ENCODE data around the gene DMRT1.

The DMRT1 gene
- total RNA-seq = 0 reads per million in 2 experiments

DNA sequence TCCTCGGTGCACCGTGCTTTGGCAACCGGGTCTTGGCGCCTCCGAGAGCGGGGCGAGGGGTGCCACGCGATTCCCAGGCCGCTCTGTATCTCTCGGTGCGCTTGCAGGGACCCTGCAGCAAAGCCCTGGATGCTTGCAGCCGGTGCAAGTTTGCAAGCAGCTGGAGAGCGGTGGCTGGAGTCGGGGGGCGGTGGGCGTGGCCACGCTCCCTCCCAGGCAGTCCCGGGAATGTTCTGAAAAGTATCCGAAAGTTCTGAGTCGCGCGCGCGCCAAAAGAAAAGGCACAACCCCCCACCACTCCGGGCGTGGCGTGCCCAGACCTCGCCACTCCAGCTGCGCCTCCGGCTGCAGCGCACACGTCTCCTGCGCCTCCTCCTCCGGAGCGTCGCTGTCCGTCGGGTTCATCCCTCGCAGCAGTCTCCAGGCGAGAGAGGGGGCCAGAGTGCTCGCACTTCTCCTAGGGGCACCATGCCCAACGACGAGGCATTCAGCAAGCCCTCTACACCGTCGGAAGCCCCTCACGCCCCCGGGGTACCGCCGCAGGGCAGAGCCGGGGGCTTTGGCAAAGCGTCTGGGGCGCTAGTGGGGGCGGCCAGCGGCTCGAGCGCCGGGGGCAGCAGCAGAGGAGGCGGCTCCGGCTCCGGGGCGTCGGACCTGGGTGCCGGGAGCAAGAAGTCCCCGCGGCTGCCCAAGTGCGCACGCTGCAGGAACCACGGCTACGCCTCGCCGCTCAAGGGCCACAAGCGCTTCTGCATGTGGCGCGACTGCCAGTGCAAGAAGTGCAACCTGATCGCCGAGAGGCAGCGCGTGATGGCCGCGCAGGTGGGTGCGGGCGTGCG is at the start of gene DMRT1:
Gene DMRT1 (plus strand): TSS at position 327 of the 839 bp plus-strand sequence. CDS start 142 bp downstream, at position 469.
- no peak for DNase-seq (ENCODE audit: low read depth)

DNA sequence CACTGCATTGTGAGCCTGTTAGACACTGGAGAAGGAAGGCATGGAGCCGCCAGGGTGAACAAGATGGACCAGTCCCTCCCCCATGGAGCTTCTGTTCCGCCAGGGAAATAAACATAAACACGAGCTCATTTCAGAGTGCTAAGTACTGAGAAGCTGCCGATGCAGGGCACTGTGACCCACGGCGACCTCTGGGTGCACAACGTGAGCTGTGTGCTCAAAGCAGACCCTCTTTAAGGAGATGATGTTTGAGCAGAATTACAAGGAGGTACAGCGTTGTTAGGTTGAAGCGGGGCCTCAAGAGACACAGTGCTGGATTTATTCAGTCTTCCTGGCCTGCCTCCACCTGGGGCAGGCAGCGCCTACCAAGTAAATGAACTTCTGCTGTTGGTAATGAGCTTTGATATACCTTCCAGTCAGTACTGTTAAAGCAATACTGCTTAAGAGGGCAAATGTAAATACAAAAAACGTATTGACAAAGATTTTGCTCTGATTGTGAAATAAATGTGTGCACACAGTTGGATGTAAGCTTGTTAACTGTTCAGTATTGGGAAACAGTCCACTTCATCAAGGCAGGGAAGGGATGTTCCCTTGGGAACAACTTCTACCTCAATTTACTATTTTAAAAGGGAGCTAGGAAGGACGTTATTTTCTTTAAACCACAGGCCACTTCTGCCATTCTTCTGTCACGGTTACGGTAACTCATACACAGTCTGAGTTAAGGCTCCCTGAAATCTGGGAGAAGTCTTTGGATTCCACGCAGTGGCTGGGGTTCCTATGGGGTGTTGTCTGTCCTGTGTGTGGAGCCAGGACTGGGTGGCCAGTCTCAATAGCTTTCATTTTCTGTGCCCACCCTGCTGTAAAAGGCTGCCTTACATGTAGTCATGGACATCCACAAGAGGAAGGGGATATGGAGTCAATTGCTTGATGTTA is 48.9 kb upstream of the DMRT1 start:
- DNase-seq (ENCODE audit: low read depth) = no peak

DNA sequence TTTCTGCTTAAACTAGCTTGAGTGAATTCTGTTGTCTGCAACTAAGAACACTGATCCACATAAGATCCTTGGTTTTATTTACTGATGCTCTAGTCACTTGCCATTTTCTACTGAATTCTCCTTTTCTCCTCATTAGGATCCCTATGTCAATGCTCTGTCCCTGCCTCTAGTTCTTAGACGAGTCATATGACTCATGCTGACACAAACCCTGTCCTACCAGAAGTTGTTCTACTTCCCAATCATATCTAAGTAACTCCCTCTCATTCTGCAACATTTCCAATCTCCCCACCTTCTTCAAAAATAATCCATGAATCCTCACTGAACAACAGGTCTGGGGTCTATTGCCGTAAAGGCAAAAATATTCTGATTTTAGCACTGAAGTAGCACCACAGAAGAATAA is 47.1 kb upstream of the DMRT1 start:
- no peak for DNase-seq (ENCODE audit: low read depth)

DNA sequence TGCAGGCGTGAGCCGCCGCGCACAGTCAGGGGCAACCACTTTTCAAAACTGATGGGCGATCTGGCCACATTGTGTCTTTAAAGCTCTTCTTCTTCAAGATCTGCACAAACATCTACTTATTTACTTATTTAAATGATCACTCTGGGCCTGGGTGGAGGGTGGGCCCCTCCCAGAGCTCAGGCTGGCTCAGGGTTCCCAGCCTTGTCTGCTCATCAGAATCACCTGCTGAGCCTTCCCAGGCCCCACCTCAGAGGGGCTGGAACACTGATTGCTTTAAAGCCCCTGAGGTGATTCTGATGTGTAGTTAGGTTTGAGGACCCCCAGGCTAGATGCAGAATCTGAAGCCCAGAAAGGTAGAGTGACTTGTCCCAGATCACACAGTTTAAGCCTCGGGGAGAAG is 45.6 kb upstream of the DMRT1 start:
- no peak for DNase-seq (ENCODE audit: low read depth)

DNA sequence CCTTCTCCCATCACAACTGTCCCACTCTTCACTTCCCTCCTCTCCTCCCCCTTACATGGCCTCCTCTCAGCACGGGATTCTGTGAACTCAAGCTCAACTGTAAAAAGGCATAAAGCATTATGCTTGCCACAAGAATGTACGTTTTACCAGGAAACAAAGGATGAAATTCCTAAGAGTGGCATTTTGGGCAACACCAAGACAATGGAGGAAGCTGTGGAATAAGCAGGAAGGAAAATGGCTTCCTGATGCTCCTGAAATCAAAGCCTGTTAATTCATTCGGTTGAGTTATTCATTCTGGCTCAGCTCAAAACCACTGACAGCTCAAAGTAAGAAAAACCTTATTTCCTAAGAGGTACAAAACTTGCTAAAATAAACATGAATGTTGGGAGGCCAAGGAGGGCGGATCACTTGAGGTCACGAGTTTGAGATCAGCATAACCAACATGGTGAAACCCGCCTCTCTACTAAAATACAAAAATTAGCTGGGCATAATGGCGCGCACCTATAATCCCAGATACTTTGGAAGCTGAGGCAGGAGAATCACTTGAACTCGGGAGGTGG is 40.8 kb upstream of the DMRT1 start:
- DNase-seq (ENCODE audit: low read depth) = no peak

DNA sequence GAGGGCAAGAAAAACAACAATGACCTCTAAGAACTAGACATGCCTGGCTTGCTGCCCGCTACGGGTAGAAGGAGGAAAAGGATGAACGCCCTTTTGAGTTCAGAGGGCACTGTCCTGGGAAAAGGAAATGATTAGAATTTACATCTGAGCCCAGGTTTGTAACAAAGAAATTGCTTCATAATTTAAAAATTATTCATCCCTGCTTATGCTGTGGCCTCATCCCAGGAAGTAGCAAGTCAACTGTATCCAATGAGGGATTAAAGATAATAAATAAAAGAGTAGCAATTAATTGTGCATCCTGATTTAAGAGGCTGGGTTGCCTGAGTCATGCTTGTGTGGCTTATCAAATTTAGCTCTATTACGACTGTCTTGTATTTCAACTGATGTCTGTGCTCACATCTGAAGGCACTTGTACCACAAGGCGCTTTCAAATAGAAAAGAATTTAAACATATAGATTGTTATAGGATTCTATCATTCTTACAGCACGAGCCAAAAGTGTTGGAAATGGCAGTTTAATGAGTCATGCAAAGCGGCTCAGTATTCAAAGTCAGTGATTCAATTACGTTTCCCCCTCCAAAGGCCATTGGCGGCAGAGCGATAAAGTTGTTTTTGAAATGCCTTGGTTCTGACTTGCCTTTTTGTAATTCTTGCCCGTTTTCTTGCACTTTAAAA is 40.0 kb upstream of the DMRT1 start:
- DNase-seq (ENCODE audit: low read depth) = no peak

DNA sequence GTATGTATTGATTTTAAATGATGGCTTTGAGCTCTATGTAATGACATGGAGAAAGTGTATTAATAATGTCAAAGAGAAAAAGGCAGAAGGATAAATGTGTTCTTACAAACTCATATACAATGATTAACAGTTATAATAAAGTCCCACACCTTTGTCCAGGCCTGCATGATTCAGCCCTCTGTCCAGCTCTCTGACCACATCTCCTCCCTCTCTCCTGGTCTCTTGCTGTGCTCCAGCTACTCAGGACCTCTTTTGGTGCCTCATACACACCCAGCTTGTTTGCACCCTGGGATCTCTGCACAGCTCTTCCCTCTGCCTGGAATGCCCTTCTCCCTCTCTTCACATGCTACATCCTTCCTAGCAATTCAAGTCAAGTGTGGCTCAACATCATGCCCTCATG is 37.5 kb upstream of the DMRT1 start:
- no peak for DNase-seq (ENCODE audit: low read depth)

DNA sequence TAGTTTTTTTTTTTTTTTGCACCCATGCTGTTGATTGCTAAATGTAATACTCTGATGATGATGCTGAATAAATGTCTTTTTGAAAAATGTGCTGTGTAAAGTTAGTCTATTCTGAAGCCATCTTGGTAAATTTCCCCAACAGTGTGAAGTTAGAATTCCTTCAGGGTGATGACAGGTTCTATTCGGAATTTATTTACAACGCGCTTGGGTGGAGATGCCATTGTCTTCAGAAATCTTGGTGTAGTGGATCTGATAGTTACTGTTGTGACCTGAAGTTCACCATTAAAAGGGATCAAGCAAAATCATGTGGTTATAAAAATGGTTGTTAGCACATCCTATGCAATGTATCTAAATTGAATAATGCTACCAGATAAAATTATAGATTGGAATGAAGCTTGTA is 36.3 kb upstream of the DMRT1 start:
- no peak for DNase-seq (ENCODE audit: low read depth)

DNA sequence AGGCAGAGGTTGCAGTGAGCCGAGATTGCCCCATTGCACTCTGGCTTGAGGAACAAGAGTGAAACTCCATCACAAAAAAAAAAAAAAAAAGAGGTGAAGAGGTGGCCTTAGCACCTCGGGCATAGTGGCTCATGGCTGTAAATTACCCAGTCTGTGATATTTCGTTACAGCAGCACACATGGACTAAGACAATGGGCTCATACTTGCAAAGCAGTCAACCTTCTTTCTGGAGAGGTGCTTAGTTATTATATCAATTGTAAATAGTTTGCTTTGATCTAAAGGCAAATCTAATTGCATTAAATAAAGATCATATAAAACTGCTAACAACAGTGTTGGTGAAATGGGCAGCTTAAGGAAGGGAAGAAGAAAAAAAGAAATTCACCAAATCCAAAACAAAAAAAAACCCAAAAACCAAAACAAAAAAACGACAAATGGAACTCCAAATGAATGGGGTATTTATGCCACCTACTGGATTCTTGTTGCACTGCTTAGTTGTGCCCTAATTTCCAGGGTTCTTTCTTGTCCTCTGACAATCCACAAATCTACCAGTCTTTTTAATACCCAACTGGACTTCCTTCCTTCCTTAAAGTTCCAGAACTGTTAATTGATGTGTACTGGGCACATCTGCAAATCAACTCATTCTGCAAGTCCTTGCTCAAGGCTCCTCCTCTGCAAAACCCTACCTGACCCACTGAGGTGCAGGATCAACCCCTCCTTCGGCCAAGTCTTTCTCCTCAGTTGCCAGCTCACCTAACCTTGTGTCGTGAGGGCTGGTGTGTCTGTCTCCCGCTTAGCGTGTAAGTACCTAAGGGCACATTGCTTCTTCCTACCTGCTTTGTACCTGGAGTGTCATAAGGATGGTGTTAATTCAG is 35.0 kb upstream of the DMRT1 start:
- no peak for DNase-seq (ENCODE audit: low read depth)

DNA sequence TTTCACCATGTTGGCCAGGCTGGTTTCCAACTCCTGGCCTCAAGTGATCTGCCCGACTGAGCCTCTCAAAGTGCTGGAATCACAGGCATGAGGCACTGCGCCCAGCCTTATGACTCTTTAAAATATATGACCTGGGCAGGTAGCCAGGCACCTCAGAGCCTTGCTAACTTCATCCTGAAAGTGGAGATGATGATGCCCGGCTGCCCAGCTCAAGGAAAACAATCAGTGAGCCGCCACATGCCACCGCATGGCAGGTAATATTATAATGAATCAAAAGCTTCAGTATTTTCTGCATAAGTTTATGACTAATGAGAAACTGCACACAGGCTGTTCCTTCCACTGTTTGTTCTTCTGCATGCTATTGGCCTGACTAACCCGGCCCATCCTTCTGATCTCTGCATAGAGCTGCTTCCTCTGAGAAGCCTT is 30.4 kb upstream of the DMRT1 start:
- no peak for DNase-seq (ENCODE audit: low read depth)

DNA sequence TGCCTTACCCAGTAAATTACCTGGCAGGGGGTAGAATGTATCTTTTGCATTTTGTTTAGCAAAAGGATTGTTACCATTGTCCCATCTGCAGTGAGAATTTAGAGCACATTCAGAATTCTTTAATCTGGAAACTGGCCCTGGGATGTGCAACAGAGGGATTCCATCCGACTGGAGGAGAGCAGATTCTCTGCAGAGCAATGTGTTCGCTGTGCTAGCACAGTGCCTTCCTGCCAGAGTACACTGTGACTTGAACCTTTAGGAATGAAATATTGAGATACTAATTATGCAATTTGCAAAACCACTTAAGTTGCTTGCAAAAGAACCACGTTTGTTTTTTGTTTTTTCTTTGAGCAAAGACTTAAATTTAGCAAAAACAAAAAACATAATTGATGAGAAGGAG is 22.5 kb upstream of the DMRT1 start:
- no peak for DNase-seq (ENCODE audit: low read depth)

DNA sequence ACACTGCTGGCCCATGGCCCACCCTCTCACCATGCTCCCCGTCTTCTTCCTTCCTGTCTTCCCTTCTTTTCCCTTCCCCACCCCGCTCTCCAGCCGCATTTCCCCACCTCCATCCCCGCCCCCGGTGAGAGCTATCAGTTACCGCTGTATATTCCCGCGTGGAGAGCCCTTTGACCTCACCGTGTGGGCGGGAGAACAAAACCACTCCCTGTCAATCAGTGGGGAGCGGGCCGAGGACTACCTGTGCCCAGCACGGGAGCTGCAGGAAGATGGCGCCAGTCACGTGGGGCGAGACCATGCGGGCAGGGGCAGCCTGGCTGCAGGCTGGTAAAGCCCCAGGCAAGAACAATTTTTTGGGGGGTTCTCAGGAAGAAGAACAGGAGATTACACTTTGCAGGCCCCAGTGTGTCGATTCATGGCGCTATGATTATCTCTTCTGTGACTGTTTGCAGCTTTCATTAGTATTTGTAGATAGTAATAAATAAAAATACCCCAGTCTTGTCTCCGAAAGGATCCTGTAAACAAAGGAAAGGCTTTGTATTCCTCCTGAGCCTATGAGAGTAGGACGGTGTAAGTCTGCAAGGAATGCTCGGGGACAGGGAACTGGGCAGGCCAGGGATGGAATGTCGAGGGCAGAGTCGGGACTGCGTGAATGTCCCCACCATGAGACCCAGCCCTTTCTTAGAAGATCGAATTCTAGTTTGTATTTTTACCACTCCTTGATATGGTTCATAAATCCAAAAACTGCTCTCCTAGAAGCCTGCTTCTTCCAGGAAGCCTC is 14.8 kb upstream of the DMRT1 start:
- DNase-seq (ENCODE audit: low read depth) = no peak

DNA sequence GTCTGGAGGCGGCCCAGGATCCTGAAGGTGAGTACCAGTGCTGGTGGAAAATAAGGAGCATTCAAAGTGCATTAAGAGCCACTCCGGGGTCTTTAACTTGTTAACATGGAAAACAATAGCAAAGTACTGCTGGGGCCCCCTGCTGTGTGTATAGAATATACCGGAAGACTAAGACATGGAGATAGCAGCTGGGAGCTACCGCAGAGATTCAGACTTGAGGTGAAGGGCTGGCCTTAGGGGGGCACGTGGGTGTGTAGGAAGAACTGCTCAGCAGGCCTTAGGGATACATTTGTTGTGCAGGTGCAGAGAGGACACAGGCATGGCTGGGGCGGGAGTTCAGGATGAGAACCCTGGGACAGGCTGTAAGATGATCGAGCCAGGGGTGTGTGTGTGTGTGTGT is 1.2 kb upstream of the DMRT1 start:
- no peak for DNase-seq (ENCODE audit: low read depth)

DNA sequence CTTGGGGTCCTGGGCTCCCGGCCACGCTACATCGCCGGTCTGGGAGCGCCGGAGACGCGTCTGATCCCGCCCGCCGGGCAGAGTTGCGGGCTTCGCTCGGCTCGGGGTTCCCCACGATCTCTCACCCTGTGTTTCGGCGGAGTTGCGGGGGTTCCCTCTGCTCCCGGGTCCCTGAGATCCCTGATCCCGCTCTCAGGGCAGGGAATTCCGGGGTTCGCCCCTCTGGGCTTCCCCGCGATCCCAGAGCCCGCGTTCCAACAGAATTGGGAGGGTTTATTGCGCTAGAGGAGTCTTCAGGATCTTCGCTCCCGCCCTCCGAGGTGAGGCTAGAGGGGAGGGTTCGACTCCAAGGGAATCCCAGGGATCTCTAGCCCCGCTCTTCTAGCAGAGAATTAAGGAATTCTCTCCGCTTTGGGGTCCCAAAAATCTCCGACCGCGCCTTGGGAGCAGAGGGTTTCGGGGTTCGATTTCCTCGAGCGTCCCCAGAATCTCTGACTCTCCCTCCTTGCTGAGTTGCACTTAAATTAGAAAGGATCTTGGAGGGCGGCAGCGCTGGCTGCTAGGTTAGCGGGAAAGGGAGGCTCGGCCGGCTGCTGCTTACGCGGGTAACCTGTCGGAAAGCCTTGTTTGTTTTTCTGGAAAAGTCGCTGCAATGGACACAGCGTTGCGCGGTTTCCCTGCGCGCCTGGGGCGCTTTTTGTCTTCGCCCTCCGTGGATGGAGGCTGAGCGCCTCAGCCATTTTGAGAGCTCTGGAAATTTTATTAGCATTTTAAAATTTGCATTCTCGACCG is 1.3 kb downstream of the DMRT1 start:
- no peak for DNase-seq (ENCODE audit: low read depth)

DNA sequence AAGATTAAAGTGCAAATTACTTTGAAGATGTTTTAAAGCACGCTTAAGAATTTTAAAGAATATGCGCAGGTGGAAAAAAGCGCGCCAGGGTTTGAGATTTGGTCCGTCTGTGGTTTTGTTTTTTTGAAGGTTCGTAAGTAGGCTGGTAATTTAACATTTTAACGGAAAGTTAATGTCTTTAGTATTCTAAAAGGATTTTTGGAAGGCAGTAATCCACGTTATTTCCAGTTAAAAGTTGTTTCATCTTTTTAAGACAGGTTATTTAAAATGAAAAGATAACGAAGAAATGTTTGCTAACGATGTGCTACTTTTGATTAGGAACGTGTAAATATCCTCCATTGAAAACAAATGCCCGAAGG is 1.9 kb downstream of the DMRT1 start:
- no peak for DNase-seq (ENCODE audit: low read depth)

DNA sequence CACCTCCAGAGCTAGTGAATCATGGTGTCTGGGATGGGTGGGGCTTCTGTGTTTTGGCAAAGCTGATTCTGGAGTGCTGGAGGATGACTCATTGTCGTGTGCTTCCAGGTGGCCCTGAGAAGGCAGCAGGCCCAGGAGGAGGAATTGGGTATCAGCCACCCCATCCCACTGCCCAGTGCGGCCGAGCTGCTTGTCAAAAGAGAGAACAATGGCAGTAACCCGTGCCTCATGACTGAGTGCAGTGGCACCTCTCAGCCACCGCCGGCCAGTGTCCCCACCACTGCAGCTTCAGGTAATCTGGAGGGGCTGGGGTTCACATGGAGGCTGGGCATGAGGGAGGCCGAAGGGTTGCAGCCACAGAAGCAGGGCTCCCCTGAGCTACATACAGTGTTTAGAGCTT is 5.4 kb downstream of the DMRT1 start:
- no peak for DNase-seq (ENCODE audit: low read depth)

DNA sequence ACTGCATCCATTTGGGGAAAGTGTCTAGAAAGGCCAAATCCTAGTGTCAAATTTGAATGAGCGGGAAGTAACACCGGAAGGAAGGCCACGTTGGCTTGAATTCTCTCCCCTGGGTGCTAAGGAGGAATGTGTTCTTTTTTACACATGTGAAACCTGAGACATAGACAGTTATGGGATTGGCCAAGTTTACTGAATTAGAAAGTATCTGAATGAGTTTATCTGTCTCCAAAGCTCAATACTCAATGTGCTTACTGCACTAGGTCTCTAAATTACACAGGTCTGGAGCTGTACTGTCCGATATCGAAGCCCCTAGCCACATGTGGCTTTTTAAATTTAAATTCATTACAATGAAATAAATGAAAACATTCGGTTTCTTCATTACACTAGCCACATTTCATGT is 6.0 kb downstream of the DMRT1 start:
- no peak for DNase-seq (ENCODE audit: low read depth)

DNA sequence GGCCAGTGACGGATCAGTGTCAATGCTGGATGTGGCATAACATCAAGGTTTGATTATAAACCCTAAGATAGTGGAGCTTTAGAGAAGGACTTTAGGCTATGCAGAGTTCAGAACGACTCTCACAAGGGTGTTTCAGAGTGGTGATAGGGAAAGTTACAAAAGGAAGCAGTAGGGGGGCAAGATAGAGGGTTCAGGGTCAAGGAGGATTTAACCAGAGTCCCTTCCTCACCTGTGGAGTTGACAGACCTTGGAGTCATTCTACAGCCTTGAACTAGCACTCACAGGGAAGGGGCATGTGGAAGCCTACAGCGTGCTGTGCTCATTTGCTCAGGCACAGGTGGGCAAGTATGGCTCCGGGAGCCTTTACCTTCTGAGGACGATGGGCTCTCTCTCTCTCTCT is 7.9 kb downstream of the DMRT1 start:
- DNase-seq (ENCODE audit: low read depth) = no peak

DNA sequence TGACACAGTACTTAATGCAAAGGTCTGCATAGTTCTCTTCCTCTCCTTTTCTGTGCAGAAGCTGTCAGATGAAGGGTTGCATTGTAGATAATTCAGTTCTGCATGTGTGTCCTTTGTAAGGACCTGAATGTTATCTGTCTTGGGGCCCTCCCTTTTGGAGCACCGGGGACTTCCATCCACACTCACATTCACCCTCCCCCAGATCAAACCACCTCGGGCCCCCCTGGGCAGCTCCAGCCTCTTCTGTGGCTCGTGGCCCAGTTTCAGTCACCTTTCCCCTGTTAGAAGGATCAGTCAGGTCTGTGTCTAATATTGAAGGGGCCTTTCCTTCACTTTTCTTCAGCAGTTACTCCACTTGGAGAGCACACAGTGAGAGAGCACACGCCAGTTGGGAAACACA is 11.0 kb downstream of the DMRT1 start:
- DNase-seq (ENCODE audit: low read depth) = no peak

DNA sequence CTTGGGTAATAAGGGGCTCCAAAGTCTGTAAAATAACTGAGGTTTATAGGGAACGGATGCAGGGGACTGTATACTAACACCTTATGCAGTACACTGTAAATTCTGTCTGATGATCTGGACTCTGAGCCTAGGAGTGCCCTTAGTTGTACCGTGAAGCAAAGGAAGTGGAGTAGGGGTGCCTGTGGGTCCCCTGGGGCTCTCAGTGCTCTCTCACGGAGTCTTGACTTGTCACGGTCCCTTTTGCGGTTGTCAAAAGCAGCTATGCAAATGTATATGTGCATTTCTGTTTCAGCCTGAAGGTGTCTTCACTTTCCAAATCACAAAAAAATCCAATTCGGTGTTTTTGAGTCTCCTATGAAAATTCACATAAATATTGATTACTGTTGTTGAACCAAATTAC is 17.8 kb downstream of the DMRT1 start:
- no peak for DNase-seq (ENCODE audit: low read depth)
